Liver (tissue), 3 donors: ENCODE data around the gene GABBR2.

Source experiments
- ATF3 ChIP-seq: IDR thresholded peaks from 2 replicates; pipeline ENCODE4 v1.6.1; 2016; ENCODE audit warnings: antibody characterized with exemption
- CTCF ChIP-seq: fragments of 150-350 bp; IDR thresholded peaks from 2 replicates; pipeline ENCODE4 v1.5.1; 2017; ENCODE audit warnings: improper control_type of control experiment, low read depth, low read length; ENCODE audit not compliant: missing input control
- FOXA1 ChIP-seq: IDR thresholded peaks from 2 replicates; pipeline ENCODE4 v1.6.1; 2016; ENCODE audit warnings: antibody characterized with exemption
- GABPA ChIP-seq, 2 donors: IDR thresholded peaks in 1 of 2; conservative IDR thresholded peaks in 1 of 2; 2 replicates each; pipeline ENCODE4 v1.6.1; 2016; ENCODE audit warnings: antibody characterized with exemption in 2 of 2, mild to moderate bottlenecking in 1 of 2, moderate library complexity in 1 of 2
- JUND ChIP-seq, 2 donors: IDR thresholded peaks; 2 replicates each; pipeline ENCODE4 v1.6.1; 2016; ENCODE audit warnings: antibody characterized with exemption in 2 of 2
- NR2F2 ChIP-seq: IDR thresholded peaks from 2 replicates; pipeline ENCODE4 v1.6.1; 2016; ENCODE audit warnings: antibody characterized with exemption
- RAD21 ChIP-seq, 2 donors: IDR thresholded peaks; 2 replicates each; pipeline ENCODE4 v1.6.1; 2016; ENCODE audit warnings: antibody characterized with exemption in 2 of 2, mild to moderate bottlenecking in 2 of 2
- SP1 ChIP-seq: IDR thresholded peaks from 2 replicates; pipeline ENCODE4 v1.6.1; 2018; ENCODE audit warnings: antibody characterized with exemption, mild to moderate bottlenecking
- ZBTB33 ChIP-seq: IDR thresholded peaks from 2 replicates; pipeline ENCODE4 v1.6.1; 2016; ENCODE audit warnings: antibody characterized with exemption
- TF ChIP-seq, protein P1 (sequence below): IDR thresholded peaks from 2 replicates; pipeline ENCODE4 v1.6.1; 2016; ENCODE audit warnings: antibody characterized with exemption, mild to moderate bottlenecking
- TF ChIP-seq, protein P2 (sequence below): IDR thresholded peaks from 2 replicates; pipeline ENCODE4 v1.6.1; 2016; ENCODE audit warnings: antibody characterized with exemption
- donor health status: healthy.
- donor health status: healthy.

- no peak for TF ChIP-seq CTCF
- no peak for TF ChIP-seq JUND (IDR thresholded peaks at IDR 0.05)
- TF ChIP-seq, protein P1, sequence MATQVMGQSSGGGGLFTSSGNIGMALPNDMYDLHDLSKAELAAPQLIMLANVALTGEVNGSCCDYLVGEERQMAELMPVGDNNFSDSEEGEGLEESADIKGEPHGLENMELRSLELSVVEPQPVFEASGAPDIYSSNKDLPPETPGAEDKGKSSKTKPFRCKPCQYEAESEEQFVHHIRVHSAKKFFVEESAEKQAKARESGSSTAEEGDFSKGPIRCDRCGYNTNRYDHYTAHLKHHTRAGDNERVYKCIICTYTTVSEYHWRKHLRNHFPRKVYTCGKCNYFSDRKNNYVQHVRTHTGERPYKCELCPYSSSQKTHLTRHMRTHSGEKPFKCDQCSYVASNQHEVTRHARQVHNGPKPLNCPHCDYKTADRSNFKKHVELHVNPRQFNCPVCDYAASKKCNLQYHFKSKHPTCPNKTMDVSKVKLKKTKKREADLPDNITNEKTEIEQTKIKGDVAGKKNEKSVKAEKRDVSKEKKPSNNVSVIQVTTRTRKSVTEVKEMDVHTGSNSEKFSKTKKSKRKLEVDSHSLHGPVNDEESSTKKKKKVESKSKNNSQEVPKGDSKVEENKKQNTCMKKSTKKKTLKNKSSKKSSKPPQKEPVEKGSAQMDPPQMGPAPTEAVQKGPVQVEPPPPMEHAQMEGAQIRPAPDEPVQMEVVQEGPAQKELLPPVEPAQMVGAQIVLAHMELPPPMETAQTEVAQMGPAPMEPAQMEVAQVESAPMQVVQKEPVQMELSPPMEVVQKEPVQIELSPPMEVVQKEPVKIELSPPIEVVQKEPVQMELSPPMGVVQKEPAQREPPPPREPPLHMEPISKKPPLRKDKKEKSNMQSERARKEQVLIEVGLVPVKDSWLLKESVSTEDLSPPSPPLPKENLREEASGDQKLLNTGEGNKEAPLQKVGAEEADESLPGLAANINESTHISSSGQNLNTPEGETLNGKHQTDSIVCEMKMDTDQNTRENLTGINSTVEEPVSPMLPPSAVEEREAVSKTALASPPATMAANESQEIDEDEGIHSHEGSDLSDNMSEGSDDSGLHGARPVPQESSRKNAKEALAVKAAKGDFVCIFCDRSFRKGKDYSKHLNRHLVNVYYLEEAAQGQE: no peak
- TF ChIP-seq, protein P2, sequence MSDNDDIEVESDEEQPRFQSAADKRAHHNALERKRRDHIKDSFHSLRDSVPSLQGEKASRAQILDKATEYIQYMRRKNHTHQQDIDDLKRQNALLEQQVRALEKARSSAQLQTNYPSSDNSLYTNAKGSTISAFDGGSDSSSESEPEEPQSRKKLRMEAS: no peak
- TF ChIP-seq SP1: no peak
- TF ChIP-seq GABPA (IDR thresholded peaks at IDR 0.05 in 1 of 2, conservative IDR thresholded peaks at IDR 0.05 in 1 of 2): no peak
- no peak for TF ChIP-seq ZBTB33
- no peak for TF ChIP-seq NR2F2
- no peak for TF ChIP-seq FOXA1
- TF ChIP-seq RAD21 (IDR thresholded peaks at IDR 0.05): no peak
- TF ChIP-seq ATF3: no peak
Observed at GRCh38 chr9:98303633-98304125, 405.1 kb downstream of the GABBR2 start.
